ENCODE measurements around the gene DNAJC5G. TPM values are rescaled to one million over a fixed set of nuclear protein-coding genes. Genes with fewer than 3 reads are reported as not detected.

Gene DNAJC5G
- total and polyA plus RNA-seq, 2 of the 13 experiments (the other 11 are each of a cell fraction or from before 2014, with no cell fraction given) = 0.05 TPM; not detected in 1

DNA sequence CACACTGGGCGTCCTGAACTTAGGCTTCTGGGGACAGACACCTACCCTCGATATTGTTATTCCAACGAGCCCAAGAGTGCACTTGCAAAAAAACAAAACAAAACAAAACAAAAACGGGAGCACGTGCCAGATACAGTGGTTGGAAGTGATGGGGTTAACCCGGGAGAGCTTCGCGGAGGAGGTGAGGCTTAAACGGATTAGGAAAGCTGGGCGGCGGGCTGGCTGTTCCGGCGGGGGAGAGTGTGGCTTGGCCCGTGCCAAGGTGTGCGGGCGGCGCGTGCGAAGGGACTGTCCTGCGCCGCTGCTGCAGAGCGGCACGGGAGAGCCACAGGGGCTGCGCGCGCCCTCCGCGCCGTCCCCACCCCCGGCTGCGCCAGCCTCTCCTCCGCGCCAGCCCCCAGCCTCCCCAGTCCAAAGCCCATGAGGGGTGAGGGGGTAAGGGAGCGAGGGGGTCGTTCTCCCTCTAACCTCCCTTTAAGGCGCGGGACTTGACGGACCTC, 10.9 kb upstream of the DNAJC5G start (continued):
- no peak for TF ChIP-seq ZNF431 (CRISPR knock-in tag; IDR thresholded peaks at IDR 0.05; ENCODE audit: borderline replicate concordance, low read depth)
- TF ChIP-seq REL (CRISPR knock-in tag; conservative IDR thresholded peaks at IDR 0.05) = 0 out of 2 replicates have a peak, but pooled peaks have one; percentile 61
- no peak for TF ChIP-seq EP300 (IDR thresholded peaks at IDR 0.05; ENCODE audit: low read depth in 2 of 2, low read length in 2 of 2)
- no peak for TF ChIP-seq EP300 (CRISPR knock-in tag; IDR thresholded peaks at IDR 0.05; ENCODE audit: borderline replicate concordance)
- TF ChIP-seq, protein P1, sequence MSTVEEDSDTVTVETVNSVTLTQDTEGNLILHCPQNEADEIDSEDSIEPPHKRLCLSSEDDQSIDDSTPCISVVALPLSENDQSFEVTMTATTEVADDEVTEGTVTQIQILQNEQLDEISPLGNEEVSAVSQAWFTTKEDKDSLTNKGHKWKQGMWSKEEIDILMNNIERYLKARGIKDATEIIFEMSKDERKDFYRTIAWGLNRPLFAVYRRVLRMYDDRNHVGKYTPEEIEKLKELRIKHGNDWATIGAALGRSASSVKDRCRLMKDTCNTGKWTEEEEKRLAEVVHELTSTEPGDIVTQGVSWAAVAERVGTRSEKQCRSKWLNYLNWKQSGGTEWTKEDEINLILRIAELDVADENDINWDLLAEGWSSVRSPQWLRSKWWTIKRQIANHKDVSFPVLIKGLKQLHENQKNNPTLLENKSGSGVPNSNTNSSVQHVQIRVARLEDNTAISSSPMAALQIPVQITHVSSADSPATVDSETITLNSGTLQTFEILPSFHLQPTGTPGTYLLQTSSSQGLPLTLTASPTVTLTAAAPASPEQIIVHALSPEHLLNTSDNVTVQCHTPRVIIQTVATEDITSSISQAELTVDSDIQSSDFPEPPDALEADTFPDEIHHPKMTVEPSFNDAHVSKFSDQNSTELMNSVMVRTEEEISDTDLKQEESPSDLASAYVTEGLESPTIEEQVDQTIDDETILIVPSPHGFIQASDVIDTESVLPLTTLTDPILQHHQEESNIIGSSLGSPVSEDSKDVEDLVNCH (CRISPR knock-in tag; IDR thresholded peaks at IDR 0.05) = no peak
- TF ChIP-seq CEBPG (CRISPR knock-in tag; IDR thresholded peaks at IDR 0.05) = no peak
- TF ChIP-seq SATB2 (CRISPR knock-in tag; IDR thresholded peaks at IDR 0.05) = no peak
- no peak for TF ChIP-seq LBX2 (CRISPR knock-in tag; IDR thresholded peaks at IDR 0.05; ENCODE audit: borderline replicate concordance)
- no peak for TF ChIP-seq SKI (IDR thresholded peaks at IDR 0.05; ENCODE audit: partially characterized antibody)
- TF ChIP-seq ZNF670 (CRISPR knock-in tag; IDR thresholded peaks at IDR 0.05; ENCODE audit: borderline replicate concordance) = no peak
- TF ChIP-seq ZBTB21 (CRISPR knock-in tag; IDR thresholded peaks at IDR 0.05) = no peak
- TF ChIP-seq SAFB2 (CRISPR knock-in tag; IDR thresholded peaks at IDR 0.05; ENCODE audit: borderline replicate concordance, low read depth) = peak; percentile 40; the same call in 1 of the 2 replicates
- TF ChIP-seq NRL (CRISPR knock-in tag; IDR thresholded peaks at IDR 0.05; ENCODE audit: borderline replicate concordance) = no peak
- TF ChIP-seq ZNF572 (CRISPR knock-in tag; IDR thresholded peaks at IDR 0.05) = no peak
- TF ChIP-seq, protein P2, sequence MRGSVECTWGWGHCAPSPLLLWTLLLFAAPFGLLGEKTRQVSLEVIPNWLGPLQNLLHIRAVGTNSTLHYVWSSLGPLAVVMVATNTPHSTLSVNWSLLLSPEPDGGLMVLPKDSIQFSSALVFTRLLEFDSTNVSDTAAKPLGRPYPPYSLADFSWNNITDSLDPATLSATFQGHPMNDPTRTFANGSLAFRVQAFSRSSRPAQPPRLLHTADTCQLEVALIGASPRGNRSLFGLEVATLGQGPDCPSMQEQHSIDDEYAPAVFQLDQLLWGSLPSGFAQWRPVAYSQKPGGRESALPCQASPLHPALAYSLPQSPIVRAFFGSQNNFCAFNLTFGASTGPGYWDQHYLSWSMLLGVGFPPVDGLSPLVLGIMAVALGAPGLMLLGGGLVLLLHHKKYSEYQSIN (CRISPR knock-in tag; IDR thresholded peaks at IDR 0.05; ENCODE audit: borderline replicate concordance) = no peak
- no peak for TF ChIP-seq SUZ12 (IDR thresholded peaks at IDR 0.05; ENCODE audit: low read depth, low read length)
- TF ChIP-seq EZH2 (conservative IDR thresholded peaks at IDR 0.05; ENCODE audit: low read depth, low read length) = peak; percentile 98
- no peak for TF ChIP-seq TCF7 (IDR thresholded peaks at IDR 0.05; ENCODE audit: low read depth)
- TF ChIP-seq, protein P3, sequence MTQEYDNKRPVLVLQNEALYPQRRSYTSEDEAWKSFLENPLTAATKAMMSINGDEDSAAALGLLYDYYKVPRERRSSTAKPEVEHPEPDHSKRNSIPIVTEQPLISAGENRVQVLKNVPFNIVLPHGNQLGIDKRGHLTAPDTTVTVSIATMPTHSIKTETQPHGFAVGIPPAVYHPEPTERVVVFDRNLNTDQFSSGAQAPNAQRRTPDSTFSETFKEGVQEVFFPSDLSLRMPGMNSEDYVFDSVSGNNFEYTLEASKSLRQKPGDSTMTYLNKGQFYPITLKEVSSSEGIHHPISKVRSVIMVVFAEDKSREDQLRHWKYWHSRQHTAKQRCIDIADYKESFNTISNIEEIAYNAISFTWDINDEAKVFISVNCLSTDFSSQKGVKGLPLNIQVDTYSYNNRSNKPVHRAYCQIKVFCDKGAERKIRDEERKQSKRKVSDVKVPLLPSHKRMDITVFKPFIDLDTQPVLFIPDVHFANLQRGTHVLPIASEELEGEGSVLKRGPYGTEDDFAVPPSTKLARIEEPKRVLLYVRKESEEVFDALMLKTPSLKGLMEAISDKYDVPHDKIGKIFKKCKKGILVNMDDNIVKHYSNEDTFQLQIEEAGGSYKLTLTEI (CRISPR knock-in tag; conservative IDR thresholded peaks at IDR 0.05) = no peak
- TF ChIP-seq SPEN (CRISPR knock-in tag; IDR thresholded peaks at IDR 0.05; ENCODE audit: low read depth) = peak; percentile 38; the same call in 1 of the 2 replicates
- TF ChIP-seq SSRP1 (CRISPR knock-in tag; IDR thresholded peaks at IDR 0.05) = no peak
- no peak for TF ChIP-seq MLLT10 (CRISPR knock-in tag; IDR thresholded peaks at IDR 0.05)
- TF ChIP-seq ETV6 (CRISPR knock-in tag; conservative IDR thresholded peaks at IDR 0.05) = 0 out of 2 replicates have a peak, but pooled peaks have one; percentile 13
- TF ChIP-seq STAG1 (CRISPR knock-in tag; IDR thresholded peaks at IDR 0.05) = no peak
- no peak for TF ChIP-seq ZFP82 (CRISPR knock-in tag; IDR thresholded peaks at IDR 0.05; ENCODE audit: borderline replicate concordance)
- TF ChIP-seq TSC22D2 (CRISPR knock-in tag; IDR thresholded peaks at IDR 0.05; ENCODE audit: borderline replicate concordance) = no peak
- TF ChIP-seq ZNF616 (CRISPR knock-in tag; IDR thresholded peaks at IDR 0.05; ENCODE audit: low read depth) = no peak
